Non-pigmented ciliary epithelial cell (primary cell): Measurements from ENCODE around the gene SPDYE3.
"Not testable (repeated sequence)": the region's sequence is repeated elsewhere in the genome, so short reads cannot be mapped to it uniquely, and the experiment has no call there.

Source experiments
- DNase-seq: peaks from one replicate; pipeline ENCODE4 v3.0.0-alpha.2; 2010; ENCODE audit warnings: low read depth

SPDYE3 gene

DNA sequence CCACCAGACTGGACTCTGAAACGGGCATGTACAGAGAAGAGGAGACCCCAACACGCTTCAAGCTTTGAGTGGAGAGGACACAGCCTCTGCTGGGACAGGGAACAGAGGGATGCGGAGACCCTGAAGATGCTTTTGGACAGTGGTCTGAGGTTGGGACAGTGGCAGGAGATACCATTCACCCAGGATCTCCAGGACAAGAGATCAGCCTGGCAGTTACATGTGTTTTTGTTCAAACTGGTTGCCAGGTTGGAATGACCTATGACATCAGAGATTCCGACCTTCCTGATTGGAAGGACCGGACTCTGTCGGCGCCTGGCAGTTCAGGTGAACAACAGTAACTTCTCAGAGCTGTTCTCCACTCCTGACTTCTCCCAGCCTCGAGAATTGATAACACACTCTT is at the start of gene SPDYE3:
Gene SPDYE3, plus strand, starts transcription at position 301 of the 400 bp plus-strand sequence. CDS start 184 bp downstream, outside the sequence.
- DNase-seq = not testable (repeated sequence)

DNA sequence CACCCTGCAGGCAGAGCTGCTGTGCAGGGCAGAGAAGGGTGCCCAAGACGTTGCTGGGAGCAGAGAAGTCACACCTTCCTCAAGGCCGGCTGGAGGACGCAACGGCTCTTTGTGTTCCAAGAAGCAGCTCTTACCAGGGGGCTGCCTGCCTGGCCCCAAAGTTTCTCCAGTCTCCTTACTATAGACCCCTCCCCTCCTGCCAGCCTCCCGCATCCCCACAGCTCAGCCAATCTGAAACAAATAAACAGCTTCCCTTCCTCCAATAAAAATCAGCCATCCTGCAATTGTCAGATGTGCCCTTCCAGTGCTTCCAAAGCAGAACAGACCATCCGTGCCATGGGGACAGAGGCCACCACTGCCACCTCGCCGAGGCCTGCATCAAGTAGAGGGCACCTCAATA is 47.5 kb upstream of the SPDYE3 start:
- not testable (repeated sequence) for DNase-seq

- DNase-seq = not testable (repeated sequence)
These were observed 44.6 kb upstream of the SPDYE3 start for GRCh38 chr7:100262896-100263295.

GRCh38 chr7:100264223-100264622 is 43.3 kb upstream of the SPDYE3 start:
- not testable (repeated sequence) for DNase-seq

GRCh38 chr7:100264669-100265165 is 42.8 kb upstream of the SPDYE3 start:
- DNase-seq = not testable (repeated sequence)

GRCh38 chr7:100265851-100266250 is 41.7 kb upstream of the SPDYE3 start:
- DNase-seq = not testable (repeated sequence)

GRCh38 chr7:100266576-100267354 is 40.7 kb upstream of the SPDYE3 start:
- no peak for DNase-seq

DNA sequence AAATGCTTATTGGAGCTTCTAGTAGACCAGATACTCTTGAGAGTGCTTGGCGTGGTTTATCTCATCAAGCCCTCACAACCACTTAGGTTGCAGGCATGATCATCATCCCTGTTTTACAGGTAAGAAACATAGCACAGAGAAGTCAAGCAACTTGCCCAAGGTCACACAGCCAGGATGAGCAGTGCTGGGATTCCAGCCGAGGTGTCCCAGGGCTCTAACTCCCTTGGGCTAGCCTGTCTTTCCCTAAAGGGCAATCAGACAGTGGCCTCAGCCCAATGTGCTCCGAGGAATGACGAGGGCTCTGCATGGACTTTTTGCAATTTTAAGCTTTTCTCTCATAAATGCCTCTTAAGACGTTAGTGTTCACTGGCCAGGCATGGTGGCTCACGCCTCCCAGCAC is 39.9 kb upstream of the SPDYE3 start:
- DNase-seq = no peak

DNA sequence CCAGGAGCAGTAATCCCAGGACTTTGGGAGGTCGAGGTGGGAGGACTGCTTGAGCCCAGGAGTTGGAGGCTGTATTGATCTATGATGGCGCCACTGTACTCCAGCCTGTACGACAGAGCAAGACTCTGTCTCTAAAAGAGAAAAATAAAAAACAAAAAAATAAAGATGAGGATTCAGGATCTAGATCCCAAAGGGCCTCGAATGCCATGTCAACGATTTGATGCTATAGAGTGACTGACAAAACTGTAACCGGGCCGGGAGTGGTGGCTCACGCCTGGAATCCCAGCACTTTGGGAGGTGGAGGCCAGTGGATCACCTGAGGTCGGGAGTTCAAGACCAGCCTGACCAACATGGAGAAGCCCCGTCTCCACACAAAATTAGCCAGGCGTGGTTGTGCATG is 38.6 kb upstream of the SPDYE3 start:
- DNase-seq = not testable (repeated sequence)

GRCh38 chr7:100269306-100270045 is 38.0 kb upstream of the SPDYE3 start:
- not testable (repeated sequence) for DNase-seq

- DNase-seq = not testable (repeated sequence)
These were observed 37.2 kb upstream of the SPDYE3 start for GRCh38 chr7:100270046-100270918.

DNA sequence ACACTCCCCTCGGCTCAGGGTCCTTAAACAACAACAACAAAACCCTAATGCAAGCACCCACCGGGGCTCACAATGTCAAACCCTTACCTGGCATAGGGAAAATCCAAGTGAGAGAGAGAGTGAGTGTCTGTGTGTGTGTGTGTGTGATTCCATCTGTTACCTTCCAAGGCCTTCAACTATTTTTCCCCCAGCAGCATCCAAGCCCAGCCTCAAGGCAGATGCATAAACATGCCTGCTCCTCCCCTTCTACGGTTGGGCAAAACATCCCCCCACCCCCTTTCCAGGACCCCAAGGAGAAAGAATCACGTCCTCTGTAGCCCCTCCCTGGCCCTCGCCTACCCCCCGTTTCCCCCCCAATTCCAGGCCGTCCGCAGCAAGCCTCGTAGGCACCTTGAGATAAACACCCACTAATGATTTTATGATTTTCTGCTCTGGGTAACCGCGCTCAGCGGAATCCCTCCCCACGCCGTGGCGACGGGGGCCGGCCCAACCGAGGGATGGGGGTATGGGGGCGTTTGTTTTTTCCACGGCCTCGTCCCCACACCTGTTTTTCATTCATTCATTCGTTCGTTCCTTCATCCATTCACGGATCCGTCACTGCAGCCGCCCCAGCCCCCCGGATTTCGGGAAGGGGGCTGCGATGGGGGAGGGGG is 36.4 kb upstream of the SPDYE3 start:
- not testable (repeated sequence) for DNase-seq

DNA sequence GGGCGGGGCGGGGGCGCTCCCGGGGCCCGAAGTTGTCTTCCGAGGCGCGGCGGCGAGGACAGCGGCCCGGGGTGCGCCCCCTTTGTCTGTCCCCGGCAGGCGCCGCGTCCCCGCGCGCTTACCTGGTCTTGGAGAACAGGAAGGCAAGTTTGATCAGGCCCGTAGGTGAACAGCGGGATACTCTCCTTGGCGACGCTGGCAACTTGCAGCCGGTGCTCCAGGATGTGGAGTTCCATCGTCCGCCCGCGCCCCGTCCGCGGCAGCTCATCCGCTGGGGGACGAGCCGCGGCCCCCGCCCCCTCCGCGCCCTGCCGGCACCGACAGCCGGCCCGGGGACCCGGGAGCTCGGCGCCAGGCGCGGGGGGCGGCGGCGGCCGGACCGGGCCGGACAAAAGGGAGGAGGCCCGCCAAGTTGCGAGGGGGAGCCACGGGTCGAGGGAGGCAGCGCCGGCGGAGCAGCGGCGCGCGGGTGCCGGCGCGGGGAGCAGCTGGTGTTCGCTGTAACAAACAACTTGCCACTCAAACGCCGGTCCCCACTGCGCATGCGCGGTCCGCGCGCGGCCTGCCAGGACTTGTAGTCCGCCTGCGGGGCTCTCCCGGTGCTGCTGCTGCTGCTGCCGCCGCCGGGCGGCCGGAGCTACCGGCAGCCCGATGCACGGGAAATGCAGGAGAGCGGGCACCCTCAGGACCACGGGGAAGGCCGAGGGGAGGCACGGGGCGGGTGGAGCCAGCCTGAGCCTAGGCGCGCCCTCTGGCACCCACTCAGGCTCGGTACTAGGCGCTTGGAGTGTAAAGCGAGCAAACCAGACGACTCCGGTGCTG is 35.6 kb upstream of the SPDYE3 start:
- DNase-seq = peak; percentile 70

DNA sequence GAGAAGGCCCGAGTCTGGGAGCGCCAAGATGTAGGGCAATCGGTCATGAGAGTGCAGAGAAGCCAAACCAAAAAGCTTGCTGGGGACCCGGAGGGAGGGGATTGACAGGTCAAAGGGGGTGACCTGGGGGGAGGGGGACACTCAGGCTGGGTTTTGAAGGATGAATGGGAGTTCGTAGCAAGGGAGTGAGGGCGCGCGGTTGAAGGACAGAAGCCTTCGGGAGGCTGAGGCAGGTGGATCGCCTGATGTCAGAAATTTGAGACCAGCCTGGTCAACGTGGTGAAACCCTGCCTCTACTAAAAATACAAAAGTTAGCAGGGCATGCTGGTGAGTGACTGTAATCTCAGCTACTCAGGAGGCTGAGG is 35.0 kb upstream of the SPDYE3 start:
- not testable (repeated sequence) for DNase-seq

DNA sequence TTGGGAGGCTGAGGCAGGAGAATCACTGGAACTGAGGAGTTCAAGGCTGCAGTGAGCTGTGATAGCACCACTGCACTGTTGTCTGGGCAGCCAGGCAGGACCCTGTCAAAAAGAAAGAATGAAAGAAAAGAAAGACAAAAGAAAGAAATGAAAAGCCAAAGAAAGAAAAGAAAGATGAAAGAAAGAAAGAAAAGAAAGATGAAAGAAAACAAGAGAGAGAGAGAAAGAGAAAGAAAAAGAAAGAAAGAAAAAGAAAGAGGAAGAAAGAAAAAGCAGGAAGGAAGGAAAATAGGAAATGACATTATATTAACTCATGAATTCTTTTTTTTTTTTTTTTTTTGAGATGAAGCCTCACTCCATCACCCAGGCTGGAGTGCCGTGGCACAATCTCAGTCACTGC is 32.4 kb upstream of the SPDYE3 start:
- no peak for DNase-seq

GRCh38 chr7:100276126-100276525 is 31.4 kb upstream of the SPDYE3 start:
- DNase-seq = not testable (repeated sequence)

GRCh38 chr7:100282069-100282608 is 25.4 kb upstream of the SPDYE3 start:
- DNase-seq = not testable (repeated sequence)

DNA sequence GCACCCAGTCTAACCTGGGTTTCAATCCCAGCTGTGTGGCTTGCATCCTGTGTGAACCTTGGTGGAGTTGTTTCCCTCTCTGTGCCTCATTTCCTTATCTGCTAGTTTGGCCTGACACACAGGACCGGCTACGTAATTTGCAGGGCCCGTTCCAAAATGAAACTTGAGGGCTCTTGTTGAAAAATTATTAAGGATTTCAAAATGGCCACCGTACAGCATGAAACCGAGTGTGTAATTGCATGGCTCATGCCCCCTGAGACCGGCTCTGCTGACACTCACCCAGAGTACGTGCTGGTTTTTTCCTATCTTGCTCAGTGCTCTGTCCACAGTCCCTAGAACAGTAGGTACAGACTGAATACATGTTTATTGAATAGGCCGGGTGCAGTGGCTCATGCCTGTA is 24.4 kb upstream of the SPDYE3 start:
- DNase-seq = not testable (repeated sequence)

GRCh38 chr7:100287191-100287969 is 20.1 kb upstream of the SPDYE3 start:
- DNase-seq = not testable (repeated sequence)
